Measurements from ENCODE around the gene SLC25A30. TPM values are rescaled to one million over a fixed set of nuclear protein-coding genes. Genes with fewer than 3 reads are reported as not detected.

The SLC25A30 gene
- total RNA-seq, 1 experiment from 2014 or later, result 26.0 TPM

DNA sequence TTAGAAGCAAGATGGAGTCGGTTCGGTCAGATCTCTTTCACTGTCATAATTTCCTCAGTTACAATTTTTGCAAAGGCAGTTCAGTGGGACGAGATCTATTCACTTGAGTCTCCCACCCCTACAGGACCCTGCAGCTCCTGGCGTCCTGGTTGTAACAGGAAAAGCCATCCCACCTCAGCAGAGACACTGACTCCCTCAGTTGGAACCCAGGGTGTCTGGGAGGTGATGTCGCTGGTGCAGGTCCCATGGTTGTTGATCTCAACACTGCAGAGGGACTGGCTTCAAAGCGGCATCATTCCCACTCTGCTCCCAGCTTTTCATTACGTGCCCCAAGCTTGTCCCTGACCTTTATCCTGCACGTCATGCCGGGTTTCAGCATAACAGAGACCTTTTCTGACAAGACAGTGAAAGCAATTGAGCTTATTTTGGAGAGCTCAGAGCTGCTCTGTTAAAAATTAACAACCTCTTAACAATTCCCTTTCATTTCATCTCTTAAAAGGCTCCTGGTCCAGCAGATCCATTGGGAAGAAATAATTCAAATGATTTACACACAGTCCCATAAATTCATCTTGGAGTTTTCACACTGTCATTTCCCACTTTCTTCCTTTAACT lies 29.0 kb upstream of the SLC25A30 start:
- no peaks in the 10 kb centered on the region for H3K4me1 ChIP-seq (ENCODE audit: insufficient read depth, low read length, poor library complexity, severe bottlenecking)
- H3K36me3 ChIP-seq (ENCODE audit: insufficient read depth, low read length, poor library complexity, severe bottlenecking), result no peaks in the 10 kb centered on the region
- H3K27ac ChIP-seq (ENCODE audit: low read depth, low read length, poor library complexity, severe bottlenecking), result no peak overlapping the region
- no peak for TF ChIP-seq CTCF (conservative IDR thresholded peaks at IDR 0.05; ENCODE audit: low read depth, low read length)
- TF ChIP-seq EZH2 (IDR thresholded peaks at IDR 0.05; ENCODE audit: borderline replicate concordance, low read depth, low read length, poor library complexity, severe bottlenecking), result no peak
- ChIA-PET CTCF (no interaction called here), POLR2A (ENCODE audit: low non-redundant PET) (no interaction called here)
- intact Hi-C loops (cut with micrococcal nuclease; ENCODE audit: unreplicated experiment), result no loop called here
- no peak overlapping the region for H3K4me3 ChIP-seq (ENCODE audit: low read depth, low read length, poor library complexity, severe bottlenecking)
- H3K27me3 ChIP-seq (replicated peaks; ENCODE audit: insufficient read depth, low read depth, low read length, poor library complexity), result no peaks in the 10 kb centered on the region
- no peaks in the 10 kb centered on the region for H3K9me3 ChIP-seq (ENCODE audit: low read depth, low read length, poor library complexity, severe bottlenecking)
- no TSS peak for BruUV-seq (replicated peaks)
- DNase-seq (ENCODE audit: low spot score), result no peak

DNA sequence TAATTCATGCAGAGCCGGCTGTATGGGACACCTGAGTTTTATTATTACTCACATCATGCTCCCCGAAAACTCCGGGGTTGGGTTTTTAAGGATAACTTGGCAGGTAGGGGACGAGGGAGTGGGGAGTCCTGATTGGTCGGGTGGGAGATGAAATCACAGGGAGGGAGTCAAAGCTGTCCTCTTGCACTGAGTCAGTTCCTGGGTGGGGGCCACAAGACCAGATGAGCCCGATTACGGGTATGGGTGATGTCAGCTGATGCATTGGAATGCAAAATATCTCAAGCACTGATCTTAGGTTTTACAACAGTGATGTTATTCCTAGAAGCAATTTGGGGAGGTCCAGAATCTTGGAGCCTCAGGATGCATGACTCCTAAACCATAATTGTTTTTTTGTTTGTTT lies 28.0 kb upstream of the SLC25A30 start:
- ChIA-PET POLR2A (ENCODE audit: low non-redundant PET) (no interaction called here), CTCF (no interaction called here)
- BruUV-seq (replicated peaks), result no TSS peak
- Histone ChIP-seq H3K36me3 (ENCODE audit: insufficient read depth, low read length, poor library complexity, severe bottlenecking) (no peaks in the 10 kb centered on the region), H3K4me3 (ENCODE audit: low read depth, low read length, poor library complexity, severe bottlenecking) (no peak overlapping the region), H3K27me3 (replicated peaks; ENCODE audit: insufficient read depth, low read depth, low read length, poor library complexity) (no peaks in the 10 kb centered on the region), H3K4me1 (ENCODE audit: insufficient read depth, low read length, poor library complexity, severe bottlenecking) (no peaks in the 10 kb centered on the region), H3K9me3 (ENCODE audit: low read depth, low read length, poor library complexity, severe bottlenecking) (no peaks in the 10 kb centered on the region), H3K27ac (ENCODE audit: low read depth, low read length, poor library complexity, severe bottlenecking) (no peak overlapping the region)
- no peak for TF ChIP-seq CTCF (conservative IDR thresholded peaks at IDR 0.05; ENCODE audit: low read depth, low read length)
- TF ChIP-seq EZH2 (IDR thresholded peaks at IDR 0.05; ENCODE audit: borderline replicate concordance, low read depth, low read length, poor library complexity, severe bottlenecking), result no peak
- intact Hi-C loops (cut with micrococcal nuclease; ENCODE audit: unreplicated experiment), result no loop called here
- DNase-seq (ENCODE audit: low spot score), result no peak

GRCh38 chr13:45445053-45445452 lies 26.9 kb upstream of the SLC25A30 start:
- no peak overlapping the region for H3K4me3 ChIP-seq (ENCODE audit: low read depth, low read length, poor library complexity, severe bottlenecking)
- ChIA-PET CTCF (no interaction called here), POLR2A (ENCODE audit: low non-redundant PET) (no interaction called here)
- H3K9me3 ChIP-seq (ENCODE audit: low read depth, low read length, poor library complexity, severe bottlenecking), result no peaks in the 10 kb centered on the region
- no peak for DNase-seq (ENCODE audit: low spot score)
- BruUV-seq (replicated peaks), result no TSS peak
- TF ChIP-seq EZH2 (IDR thresholded peaks at IDR 0.05; ENCODE audit: borderline replicate concordance, low read depth, low read length, poor library complexity, severe bottlenecking) (no peak), CTCF (conservative IDR thresholded peaks at IDR 0.05; ENCODE audit: low read depth, low read length) (no peak)
- H3K27me3 ChIP-seq (replicated peaks; ENCODE audit: insufficient read depth, low read depth, low read length, poor library complexity), result no peaks in the 10 kb centered on the region
- intact Hi-C loops (cut with micrococcal nuclease; ENCODE audit: unreplicated experiment), result no loop called here
- no peak overlapping the region for H3K27ac ChIP-seq (ENCODE audit: low read depth, low read length, poor library complexity, severe bottlenecking)
- H3K4me1 ChIP-seq (ENCODE audit: insufficient read depth, low read length, poor library complexity, severe bottlenecking), result no peaks in the 10 kb centered on the region
- no peaks in the 10 kb centered on the region for H3K36me3 ChIP-seq (ENCODE audit: insufficient read depth, low read length, poor library complexity, severe bottlenecking)
